H4 (cell line): ENCODE results near the gene PHTF1. TPM values are rescaled to one million over a fixed set of nuclear protein-coding genes. Genes with fewer than 3 reads are reported as not detected.
"Not testable (repeated sequence)": the region's sequence is repeated elsewhere in the genome, so short reads cannot be mapped to it uniquely, and the experiment has no call there.

ENCODE experiments used
- DNase-seq: peaks from one replicate; pipeline ENCODE4 v3.0.0-alpha.2; 2015; ENCODE audit warnings: low spot score
- total RNA-seq: library from RNA; depleted of rRNA; stranded (reverse); fragments of >200 nt; shearing (Covaris generic); gene quantifications from 2 replicates; pipeline ENCODE4 v1.2.3, GENCODE V29; 2014

The PHTF1 gene
- total RNA-seq, 1 experiment from 2014 or later: 26.3 TPM

- no peak for DNase-seq
Measured at GRCh38 chr1:113777561-113777960, 18.3 kb upstream of the PHTF1 start.

- DNase-seq: no peak
Measured at GRCh38 chr1:113770031-113770430, 10.7 kb upstream of the PHTF1 start.

- no peak for DNase-seq
Measured at GRCh38 chr1:113769601-113769970, 10.3 kb upstream of the PHTF1 start.

- no peak for DNase-seq
Measured at GRCh38 chr1:113768916-113769600, 9.8 kb upstream of the PHTF1 start.

GRCh38 chr1:113765306-113766230, 6.3 kb upstream of the PHTF1 start:
- DNase-seq: no peak

- no peak for DNase-seq
Measured at GRCh38 chr1:113763661-113764060, 4.4 kb upstream of the PHTF1 start.

- DNase-seq: no peak
Measured at GRCh38 chr1:113761937-113762336, 2.7 kb upstream of the PHTF1 start.

- DNase-seq: no peak
Measured at GRCh38 chr1:113760102-113761080, 1.1 kb upstream of the PHTF1 start.

GRCh38 chr1:113758631-113759332, 504 bp downstream of the PHTF1 start:
- DNase-seq: peak; percentile 14

- no peak for DNase-seq
Measured at GRCh38 chr1:113756461-113756860, 2.8 kb downstream of the PHTF1 start.

- not testable (repeated sequence) for DNase-seq
Measured at GRCh38 chr1:113753333-113753732, 6.0 kb downstream of the PHTF1 start.

GRCh38 chr1:113751516-113751915, 7.8 kb downstream of the PHTF1 start:
- no peak for DNase-seq

- no peak for DNase-seq
Measured at GRCh38 chr1:113751114-113751513, 8.2 kb downstream of the PHTF1 start.

GRCh38 chr1:113749402-113749801, 9.9 kb downstream of the PHTF1 start:
- DNase-seq: no peak

GRCh38 chr1:113747376-113747775, 11.9 kb downstream of the PHTF1 start:
- DNase-seq: no peak

- no peak for DNase-seq
Measured at GRCh38 chr1:113745425-113745824, 13.9 kb downstream of the PHTF1 start.

- no peak for DNase-seq
Measured at GRCh38 chr1:113744114-113744513, 15.2 kb downstream of the PHTF1 start.

- no peak for DNase-seq
Measured at GRCh38 chr1:113742515-113742914, 16.8 kb downstream of the PHTF1 start.

- DNase-seq: no peak
Measured at GRCh38 chr1:113734357-113735055, 24.8 kb downstream of the PHTF1 start.

- DNase-seq: no peak
Measured at GRCh38 chr1:113732802-113733201, 26.5 kb downstream of the PHTF1 start.

- no peak for DNase-seq
Measured at GRCh38 chr1:113721010-113721409, 38.3 kb downstream of the PHTF1 start.
